ENCODE results near the gene RAD51B.

Gene RAD51B

GRCh38 chr14:68446243-68447040, 626.9 kb downstream of the RAD51B start:
- no peak for TF ChIP-seq CTCF (IDR thresholded peaks at IDR 0.05)

GRCh38 chr14:68447581-68448251, 628.1 kb downstream of the RAD51B start:
- no peak for TF ChIP-seq CTCF (IDR thresholded peaks at IDR 0.05)

GRCh38 chr14:68448252-68448902, 628.8 kb downstream of the RAD51B start:
- TF ChIP-seq CTCF (IDR thresholded peaks at IDR 0.05): no peak

GRCh38 chr14:68449561-68450181, 630.1 kb downstream of the RAD51B start:
- TF ChIP-seq CTCF (IDR thresholded peaks at IDR 0.05): no peak

GRCh38 chr14:68450391-68451120, 631.0 kb downstream of the RAD51B start:
- TF ChIP-seq CTCF (IDR thresholded peaks at IDR 0.05): no peak

- TF ChIP-seq CTCF (IDR thresholded peaks at IDR 0.05): no peak
Observed at GRCh38 chr14:68451696-68452373, 632.3 kb downstream of the RAD51B start.
